IPS-15b (cell line): ENCODE data around the gene CNTN2.

ENCODE experiments used
- H3K27me3 ChIP-seq: one replicate; pipeline ENCODE4 v1.6.1; 2013; ENCODE audit warnings: low read length; ENCODE audit not compliant: control insufficient read depth, insufficient read depth
- H3K36me3 ChIP-seq: one replicate; pipeline ENCODE4 v1.6.1; 2013; ENCODE audit warnings: low read length; ENCODE audit not compliant: control insufficient read depth, insufficient read depth
- H3K4me1 ChIP-seq: one replicate; pipeline ENCODE4 v1.6.1; 2013; ENCODE audit warnings: mild to moderate bottlenecking, low read length; ENCODE audit not compliant: control insufficient read depth, insufficient read depth
- H3K4me3 ChIP-seq: one replicate; pipeline ENCODE4 v1.5.1; 2013; ENCODE audit warnings: low read depth, low read length
- H3K9ac ChIP-seq: one replicate; pipeline ENCODE4 v1.6.1; 2013; ENCODE audit warnings: low read depth, mild to moderate bottlenecking, low read length
- H3K9me3 ChIP-seq: one replicate; pipeline ENCODE4 v1.6.1; 2013; ENCODE audit warnings: mild to moderate bottlenecking, low read length; ENCODE audit not compliant: control insufficient read depth, insufficient read depth

The CNTN2 gene

DNA sequence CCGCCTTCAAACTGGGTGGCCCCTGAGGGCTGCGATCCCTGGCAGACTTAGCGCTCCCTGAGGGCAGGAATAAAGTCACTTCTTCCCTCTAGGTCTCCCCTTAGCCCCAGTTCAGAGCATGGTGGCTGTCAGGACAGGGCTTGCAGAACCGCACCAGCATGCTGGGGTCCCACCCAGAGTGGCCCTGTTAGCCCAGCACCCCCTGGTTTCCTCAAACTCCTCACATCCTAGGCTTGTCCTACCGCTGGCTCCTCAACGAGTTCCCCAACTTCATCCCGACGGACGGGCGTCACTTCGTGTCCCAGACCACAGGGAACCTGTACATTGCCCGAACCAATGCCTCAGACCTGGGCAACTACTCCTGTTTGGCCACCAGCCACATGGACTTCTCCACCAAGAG, 15.8 kb downstream of the CNTN2 start:
- Histone ChIP-seq H3K4me1 (peaks cover 4% of the 10 kb centered on the region), H3K27me3 (no peaks in the 10 kb centered on the region), H3K4me3 (no peak overlapping the region), H3K9ac (no peak overlapping the region), H3K36me3 (no peaks in the 10 kb centered on the region), H3K9me3 (no peaks in the 10 kb centered on the region)

DNA sequence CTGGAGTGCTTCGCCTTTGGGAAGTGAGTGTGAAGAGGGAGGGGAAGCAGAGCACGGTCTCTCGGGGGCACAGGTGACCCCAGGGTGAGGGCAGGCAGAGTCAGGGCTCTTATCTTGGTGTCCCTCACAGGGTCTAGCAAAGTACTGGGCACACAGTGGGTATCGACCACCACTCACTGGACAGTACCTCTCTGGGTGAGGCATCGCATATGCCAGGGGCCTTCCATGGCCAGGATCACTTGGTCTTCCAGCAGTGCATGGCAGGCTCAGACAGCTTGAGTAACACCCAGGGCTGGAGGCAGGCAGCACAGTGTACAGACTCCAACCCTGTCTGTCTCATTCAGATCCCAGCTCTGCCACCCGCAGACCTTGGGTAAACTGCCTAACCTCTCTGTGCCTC, 16.6 kb downstream of the CNTN2 start:
- H3K4me3 ChIP-seq: no peak overlapping the region
- no peaks in the 10 kb centered on the region for H3K27me3 ChIP-seq
- no peak overlapping the region for H3K9ac ChIP-seq
- no peaks in the 10 kb centered on the region for H3K36me3 ChIP-seq
- no peaks in the 10 kb centered on the region for H3K9me3 ChIP-seq
- peaks cover 4% of the 10 kb centered on the region for H3K4me1 ChIP-seq

DNA sequence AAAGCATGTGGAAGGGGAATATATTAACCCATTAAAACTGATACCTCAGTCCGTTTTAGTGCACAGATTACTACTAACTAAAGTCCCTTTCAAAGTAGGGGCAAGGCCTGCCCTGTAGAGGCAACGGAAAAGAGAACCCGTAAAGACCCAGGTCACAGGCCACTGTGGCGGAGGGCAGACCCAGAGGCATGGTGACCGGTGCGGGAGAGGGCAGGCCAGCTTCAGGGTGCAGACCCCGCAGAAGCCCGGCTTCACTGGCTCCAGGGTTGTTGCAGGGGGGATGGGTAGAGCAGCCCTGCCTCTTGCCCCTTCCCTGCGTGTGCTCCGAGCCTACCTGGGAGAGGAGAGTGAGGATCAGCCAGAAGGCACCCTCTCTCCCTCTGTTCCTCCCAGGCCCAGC, 17.7 kb downstream of the CNTN2 start:
- H3K36me3 ChIP-seq: no peaks in the 10 kb centered on the region
- no peaks in the 10 kb centered on the region for H3K9me3 ChIP-seq
- no peaks in the 10 kb centered on the region for H3K27me3 ChIP-seq
- peaks cover 4% of the 10 kb centered on the region for H3K4me1 ChIP-seq
- peak overlapping the region; percentile 38 for H3K9ac ChIP-seq
- H3K4me3 ChIP-seq: no peak overlapping the region

DNA sequence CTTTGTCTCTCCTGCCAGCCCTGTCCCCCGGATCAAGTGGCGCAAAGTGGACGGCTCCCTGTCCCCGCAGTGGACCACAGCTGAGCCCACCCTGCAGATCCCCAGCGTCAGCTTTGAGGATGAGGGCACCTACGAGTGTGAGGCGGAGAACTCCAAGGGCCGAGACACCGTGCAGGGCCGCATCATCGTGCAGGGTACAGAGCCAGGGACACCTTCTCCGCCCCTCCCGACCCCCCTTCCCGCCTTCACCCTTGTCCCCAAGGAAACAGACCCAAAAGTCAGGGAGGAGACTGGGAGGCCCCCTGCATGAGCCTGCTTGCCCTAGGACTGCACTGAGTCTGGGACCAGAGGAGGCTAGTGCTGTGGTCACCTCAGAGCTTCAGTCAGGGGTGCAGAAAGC, 18.2 kb downstream of the CNTN2 start:
- H3K9me3 ChIP-seq: no peaks in the 10 kb centered on the region
- H3K27me3 ChIP-seq: no peaks in the 10 kb centered on the region
- H3K4me1 ChIP-seq: peaks cover 4% of the 10 kb centered on the region
- H3K36me3 ChIP-seq: no peaks in the 10 kb centered on the region
- H3K9ac ChIP-seq: peak overlapping the region; percentile 38
- no peak overlapping the region for H3K4me3 ChIP-seq

DNA sequence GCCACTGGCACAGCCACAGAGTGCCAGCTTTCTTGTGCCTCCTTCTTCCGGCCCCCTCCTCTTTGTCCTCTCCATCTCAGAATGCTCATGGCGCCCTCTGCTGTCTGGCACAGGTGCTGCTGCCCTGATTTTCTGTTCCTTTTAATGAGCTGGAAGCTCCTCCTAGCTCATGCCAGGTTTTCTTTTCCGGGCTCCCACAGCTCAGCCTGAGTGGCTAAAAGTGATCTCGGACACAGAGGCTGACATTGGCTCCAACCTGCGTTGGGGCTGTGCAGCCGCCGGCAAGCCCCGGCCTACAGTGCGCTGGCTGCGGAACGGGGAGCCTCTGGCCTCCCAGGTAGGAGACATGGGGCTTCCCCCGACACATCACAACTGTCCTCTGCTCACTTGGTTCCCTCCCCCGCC, 18.7 kb downstream of the CNTN2 start:
- Histone ChIP-seq H3K36me3 (no peaks in the 10 kb centered on the region), H3K9me3 (no peaks in the 10 kb centered on the region), H3K9ac (no peak overlapping the region), H3K27me3 (no peaks in the 10 kb centered on the region), H3K4me3 (no peak overlapping the region), H3K4me1 (peaks cover 4% of the 10 kb centered on the region)

DNA sequence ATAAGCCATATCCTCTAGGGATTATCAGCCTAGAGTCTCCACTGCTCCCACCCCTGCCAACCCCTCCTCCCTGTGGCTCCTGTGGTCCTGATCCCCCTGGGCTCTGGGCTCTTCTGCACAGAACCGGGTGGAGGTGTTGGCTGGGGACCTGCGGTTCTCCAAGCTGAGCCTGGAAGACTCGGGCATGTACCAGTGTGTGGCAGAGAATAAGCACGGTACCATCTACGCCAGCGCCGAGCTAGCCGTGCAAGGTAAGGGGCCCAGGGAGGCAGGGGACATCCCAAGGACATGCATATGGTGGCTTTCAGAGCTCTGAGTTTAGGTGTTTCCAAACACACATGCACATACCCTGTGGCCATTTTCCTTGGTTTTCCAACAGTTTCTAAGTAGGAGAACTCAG, 19.3 kb downstream of the CNTN2 start:
- Histone ChIP-seq H3K9me3 (no peaks in the 10 kb centered on the region), H3K9ac (peak overlapping the region; percentile 32), H3K36me3 (no peaks in the 10 kb centered on the region), H3K4me3 (no peak overlapping the region), H3K4me1 (peaks cover 4% of the 10 kb centered on the region), H3K27me3 (no peaks in the 10 kb centered on the region)

DNA sequence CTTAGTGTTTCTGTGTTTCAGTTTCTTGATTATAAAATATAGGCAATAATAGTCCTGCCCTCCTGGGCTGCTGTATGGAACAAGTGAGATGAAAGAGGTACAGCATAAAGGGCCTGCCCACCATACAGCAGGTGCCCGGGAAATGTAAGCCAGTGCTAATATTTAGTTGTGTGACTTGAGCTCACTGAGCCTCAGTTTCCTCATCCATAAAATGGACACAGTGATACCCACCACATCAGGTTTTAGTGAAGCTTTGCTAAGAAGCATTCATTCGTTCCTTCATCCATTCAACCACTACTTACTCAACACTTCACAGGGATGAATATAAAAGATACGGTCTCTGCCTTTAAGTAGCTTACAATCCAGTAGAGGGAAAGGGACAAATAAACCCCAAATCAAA, 19.9 kb downstream of the CNTN2 start:
- Histone ChIP-seq H3K9me3 (no peaks in the 10 kb centered on the region), H3K27me3 (no peaks in the 10 kb centered on the region), H3K4me3 (no peak overlapping the region), H3K9ac (no peak overlapping the region), H3K36me3 (no peaks in the 10 kb centered on the region), H3K4me1 (peaks cover 4% of the 10 kb centered on the region)

DNA sequence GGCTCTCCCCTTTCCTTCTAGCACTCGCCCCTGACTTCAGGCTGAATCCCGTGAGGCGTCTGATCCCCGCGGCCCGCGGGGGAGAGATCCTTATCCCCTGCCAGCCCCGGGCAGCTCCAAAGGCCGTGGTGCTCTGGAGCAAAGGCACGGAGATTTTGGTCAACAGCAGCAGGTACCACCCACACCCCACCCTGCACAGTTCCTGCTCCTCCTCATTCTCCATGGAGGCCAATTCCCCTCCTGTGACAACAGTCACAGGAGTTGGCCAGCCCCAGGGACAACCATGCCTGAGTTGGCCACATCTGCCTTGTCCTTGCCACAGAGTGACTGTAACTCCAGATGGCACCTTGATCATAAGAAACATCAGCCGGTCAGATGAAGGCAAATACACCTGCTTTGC, 21.3 kb downstream of the CNTN2 start:
- peaks cover 4% of the 10 kb centered on the region for H3K4me1 ChIP-seq
- no peak overlapping the region for H3K9ac ChIP-seq
- no peaks in the 10 kb centered on the region for H3K36me3 ChIP-seq
- no peak overlapping the region for H3K4me3 ChIP-seq
- H3K27me3 ChIP-seq: no peaks in the 10 kb centered on the region
- H3K9me3 ChIP-seq: no peaks in the 10 kb centered on the region

DNA sequence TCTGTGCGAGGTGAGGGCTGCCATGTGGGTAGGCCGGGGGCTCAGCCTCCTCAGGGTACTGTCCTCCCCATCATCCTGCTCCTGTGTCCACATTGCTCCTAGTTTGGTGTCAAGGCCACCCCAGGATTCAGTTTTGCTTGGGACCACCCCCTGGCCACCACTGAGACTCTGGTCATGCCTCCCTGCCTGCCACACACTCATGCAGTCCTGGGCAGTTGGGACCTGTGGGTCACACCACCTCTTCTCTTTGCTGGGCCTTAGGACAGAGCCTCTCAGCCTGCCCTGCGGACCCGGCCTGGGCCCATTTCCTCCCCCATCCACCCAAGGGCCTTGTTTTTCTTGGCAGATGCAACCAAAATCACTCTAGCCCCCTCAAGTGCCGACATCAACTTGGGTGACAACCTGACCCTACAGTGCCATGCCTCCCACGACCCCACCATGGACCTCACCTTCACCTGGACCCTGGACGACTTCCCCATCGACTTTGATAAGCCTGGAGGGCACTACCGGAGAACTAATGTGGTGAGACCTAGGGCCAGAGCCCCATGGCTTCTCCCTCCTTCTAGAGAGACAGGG, 21.8 kb downstream of the CNTN2 start:
- H3K27me3 ChIP-seq: no peaks in the 10 kb centered on the region
- no peak overlapping the region for H3K9ac ChIP-seq
- no peaks in the 10 kb centered on the region for H3K36me3 ChIP-seq

DNA sequence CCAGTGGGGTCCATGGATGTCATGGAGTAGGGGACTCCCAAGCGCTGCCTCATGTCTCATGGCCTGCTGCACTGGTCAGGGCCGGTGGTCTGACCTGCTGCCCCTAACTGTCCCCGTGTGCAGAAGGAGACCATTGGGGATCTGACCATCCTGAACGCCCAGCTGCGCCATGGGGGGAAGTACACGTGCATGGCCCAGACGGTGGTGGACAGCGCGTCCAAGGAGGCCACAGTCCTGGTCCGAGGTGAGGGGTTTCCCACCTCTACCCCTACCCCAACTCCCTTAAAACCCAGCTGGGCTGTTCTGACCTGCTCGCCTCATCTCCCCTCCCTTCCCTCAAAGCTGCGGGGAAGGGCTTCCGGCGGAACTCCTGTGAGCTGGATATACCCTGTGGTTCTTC, 22.7 kb downstream of the CNTN2 start:
- Histone ChIP-seq H3K36me3 (no peaks in the 10 kb centered on the region), H3K4me1 (peaks cover 4% of the 10 kb centered on the region), H3K9me3 (no peaks in the 10 kb centered on the region), H3K9ac (no peak overlapping the region), H3K27me3 (no peaks in the 10 kb centered on the region), H3K4me3 (no peak overlapping the region)

More for the DNA sequence above, 21.8 kb downstream of the CNTN2 start:
- Histone ChIP-seq H3K9me3 (no peaks in the 10 kb centered on the region), H3K4me3 (no peak overlapping the region), H3K4me1 (peaks cover 4% of the 10 kb centered on the region)

DNA sequence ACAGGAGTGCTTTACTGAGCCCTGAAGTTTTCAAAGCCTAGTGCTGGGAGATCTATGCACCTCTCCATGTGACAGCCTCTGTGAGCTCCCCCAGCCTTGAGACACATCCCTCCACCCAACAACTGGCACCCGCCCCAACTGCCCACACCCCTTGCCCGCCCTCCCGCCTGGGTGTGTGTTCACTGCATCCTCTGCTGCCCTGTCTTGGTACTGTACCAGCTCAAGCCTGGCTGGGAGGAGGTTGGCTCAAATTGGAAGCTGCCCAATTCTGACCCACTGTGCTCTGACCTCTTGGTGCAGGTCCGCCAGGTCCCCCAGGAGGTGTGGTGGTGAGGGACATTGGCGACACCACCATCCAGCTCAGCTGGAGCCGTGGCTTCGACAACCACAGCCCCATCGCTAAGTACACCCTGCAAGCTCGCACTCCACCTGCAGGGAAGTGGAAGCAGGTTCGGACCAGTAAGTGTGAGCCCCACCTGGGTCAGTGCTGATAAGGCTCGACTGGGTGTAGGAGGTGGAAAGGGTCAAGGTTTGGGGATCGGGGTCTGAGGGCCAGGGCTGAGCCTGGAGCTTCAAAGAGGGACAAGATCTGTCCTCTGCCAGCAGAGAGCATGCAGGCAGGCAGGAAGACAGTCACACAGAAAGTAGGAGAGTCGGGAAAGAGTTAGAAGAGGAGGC, 23.3 kb downstream of the CNTN2 start:
- Histone ChIP-seq H3K36me3 (no peaks in the 10 kb centered on the region), H3K4me1 (peaks cover 4% of the 10 kb centered on the region), H3K4me3 (no peak overlapping the region), H3K27me3 (no peaks in the 10 kb centered on the region), H3K9ac (no peak overlapping the region), H3K9me3 (no peaks in the 10 kb centered on the region)

DNA sequence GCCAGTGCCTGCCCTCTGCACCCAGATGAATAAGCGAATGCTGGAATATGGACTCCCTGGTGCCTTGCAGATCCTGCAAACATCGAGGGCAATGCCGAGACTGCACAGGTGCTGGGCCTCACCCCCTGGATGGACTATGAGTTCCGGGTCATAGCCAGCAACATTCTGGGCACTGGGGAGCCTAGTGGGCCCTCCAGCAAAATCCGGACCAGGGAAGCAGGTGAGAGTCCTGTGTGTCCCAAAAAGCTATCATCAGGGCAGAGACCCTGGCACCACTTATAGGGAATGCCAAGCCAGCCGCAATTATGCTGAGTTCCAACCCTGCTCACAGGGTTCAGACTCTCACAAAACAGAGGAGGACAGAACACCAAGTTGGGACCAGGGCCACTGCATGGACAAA, 24.0 kb downstream of the CNTN2 start:
- H3K9ac ChIP-seq: no peak overlapping the region
- no peak overlapping the region for H3K4me3 ChIP-seq
- no peaks in the 10 kb centered on the region for H3K27me3 ChIP-seq
- peaks cover under 1% of the 10 kb centered on the region for H3K4me1 ChIP-seq
- H3K36me3 ChIP-seq: no peaks in the 10 kb centered on the region
- H3K9me3 ChIP-seq: no peaks in the 10 kb centered on the region
